ENCODE measurements around the gene DDAH2.

DNA sequence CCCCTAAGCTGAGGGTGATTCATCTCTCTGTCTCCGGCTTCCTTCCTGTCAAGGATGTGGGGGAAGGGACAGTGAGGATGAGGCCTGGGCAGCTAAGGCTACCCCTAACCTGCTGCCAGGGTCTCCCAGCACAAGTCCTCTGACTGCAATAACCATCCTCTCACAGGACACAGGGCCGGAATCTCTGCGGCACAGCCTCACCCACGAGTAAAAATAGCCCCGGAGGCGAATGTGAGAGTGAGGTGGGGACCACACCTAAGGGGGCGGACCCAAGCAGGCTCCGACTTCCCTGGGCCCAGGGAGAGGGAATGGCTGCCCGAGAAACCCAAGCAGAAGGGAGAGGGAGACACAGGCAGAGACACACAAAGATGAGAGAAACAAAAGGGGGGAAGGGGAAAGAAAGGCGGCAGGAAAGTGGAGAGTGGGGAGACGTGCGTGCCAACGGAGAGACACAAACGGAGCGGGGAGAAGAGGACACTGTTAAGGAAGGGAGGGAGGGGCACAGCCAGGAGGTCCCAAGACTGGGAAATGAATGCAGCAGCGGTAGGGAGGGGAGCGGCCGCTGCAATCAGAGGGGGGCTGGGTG is 5.8 kb upstream of the DDAH2 start:
- peak; percentile 29 to 45 for TF ChIP-seq POLR2A (IDR thresholded peaks at IDR 0.05)
- TF ChIP-seq, protein P1, sequence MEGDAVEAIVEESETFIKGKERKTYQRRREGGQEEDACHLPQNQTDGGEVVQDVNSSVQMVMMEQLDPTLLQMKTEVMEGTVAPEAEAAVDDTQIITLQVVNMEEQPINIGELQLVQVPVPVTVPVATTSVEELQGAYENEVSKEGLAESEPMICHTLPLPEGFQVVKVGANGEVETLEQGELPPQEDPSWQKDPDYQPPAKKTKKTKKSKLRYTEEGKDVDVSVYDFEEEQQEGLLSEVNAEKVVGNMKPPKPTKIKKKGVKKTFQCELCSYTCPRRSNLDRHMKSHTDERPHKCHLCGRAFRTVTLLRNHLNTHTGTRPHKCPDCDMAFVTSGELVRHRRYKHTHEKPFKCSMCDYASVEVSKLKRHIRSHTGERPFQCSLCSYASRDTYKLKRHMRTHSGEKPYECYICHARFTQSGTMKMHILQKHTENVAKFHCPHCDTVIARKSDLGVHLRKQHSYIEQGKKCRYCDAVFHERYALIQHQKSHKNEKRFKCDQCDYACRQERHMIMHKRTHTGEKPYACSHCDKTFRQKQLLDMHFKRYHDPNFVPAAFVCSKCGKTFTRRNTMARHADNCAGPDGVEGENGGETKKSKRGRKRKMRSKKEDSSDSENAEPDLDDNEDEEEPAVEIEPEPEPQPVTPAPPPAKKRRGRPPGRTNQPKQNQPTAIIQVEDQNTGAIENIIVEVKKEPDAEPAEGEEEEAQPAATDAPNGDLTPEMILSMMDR (IDR thresholded peaks at IDR 0.05 in 4 of 5, conservative IDR thresholded peaks at IDR 0.05 in 1 of 5), result no peak
